Measurements from ENCODE around the gene RPL37A. TPM values are rescaled to one million over a fixed set of nuclear protein-coding genes. Genes with fewer than 3 reads are reported as not detected.
A peak's percentile ranks its signal among the peaks of the same experiment; 100 is the strongest.

RPL37A gene
- total RNA-seq, 4 donors from 2014 or later, result 366 to 1,381 (median 655) TPM

- Histone ChIP-seq H3K4me1 (no peaks in the 10 kb centered on the region), H3K4me3 (no peak overlapping the region)
Measured at GRCh38 chr2:216526939-216527338, 28.3 kb downstream of the RPL37A start.

GRCh38 chr2:216527600-216527999 is 29.0 kb downstream of the RPL37A start:
- H3K36me3 ChIP-seq, result no peaks in the 10 kb centered on the region
- H3K27ac ChIP-seq, result no peak overlapping the region
- no peaks in the 10 kb centered on the region for H3K27me3 ChIP-seq
- H3K4me3 ChIP-seq, result no peak overlapping the region
- TF ChIP-seq CTCF (IDR thresholded peaks at IDR 0.05) (no peak), POLR2A (IDR thresholded peaks at IDR 0.05) (no peak)
- H3K4me1 ChIP-seq, result no peaks in the 10 kb centered on the region
- H3K9me3 ChIP-seq, result no peaks in the 10 kb centered on the region
- DNase-seq, result no peak

More at GRCh38 chr2:216526939-216527338, 28.3 kb downstream of the RPL37A start:
- no peaks in the 10 kb centered on the region for H3K9me3 ChIP-seq
- H3K27ac ChIP-seq, result no peak overlapping the region
- no peak for DNase-seq
- TF ChIP-seq CTCF (IDR thresholded peaks at IDR 0.05), result no peak
- TF ChIP-seq POLR2A (IDR thresholded peaks at IDR 0.05), result no peak
- no peaks in the 10 kb centered on the region for H3K36me3 ChIP-seq
- H3K27me3 ChIP-seq, result no peaks in the 10 kb centered on the region

DNA sequence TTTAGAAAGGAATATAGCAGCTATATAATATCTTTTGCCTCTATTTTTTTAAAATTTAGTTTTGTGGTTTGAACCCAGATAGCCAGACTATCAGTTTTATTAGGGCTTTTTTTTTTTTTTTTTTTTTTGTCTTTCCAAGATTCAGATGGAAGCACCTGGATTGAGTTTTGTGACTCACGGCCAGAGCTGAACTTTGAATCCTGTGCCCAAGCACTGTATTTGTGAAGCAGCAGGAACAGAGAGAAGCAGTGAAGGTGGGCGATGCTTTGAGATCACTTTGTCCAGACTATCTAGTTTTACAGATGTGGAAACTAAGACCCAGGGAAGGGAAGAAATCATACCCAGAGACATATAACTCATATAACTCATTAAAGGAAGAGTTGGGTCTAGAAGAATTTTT is 33.9 kb downstream of the RPL37A start:
- H3K4me1 ChIP-seq, result peaks cover 0 to 10% (median 0%) of the 10 kb centered on the region in 4 donors
- no peaks in the 10 kb centered on the region for H3K9me3 ChIP-seq
- peak in 1 of 3 donors; percentile 52 for DNase-seq
- no peaks in the 10 kb centered on the region for H3K36me3 ChIP-seq
- no peaks in the 10 kb centered on the region for H3K27me3 ChIP-seq
- no peak overlapping the region for H3K4me3 ChIP-seq
- H3K27ac ChIP-seq, result no peak overlapping the region
- TF ChIP-seq POLR2A (IDR thresholded peaks at IDR 0.05) (no peak), CTCF (IDR thresholded peaks at IDR 0.05) (no peak)

- TF ChIP-seq CTCF (IDR thresholded peaks at IDR 0.05), result no peak
- TF ChIP-seq POLR2A (IDR thresholded peaks at IDR 0.05), result no peak
- no peak for DNase-seq
- H3K36me3 ChIP-seq, result no peaks in the 10 kb centered on the region
- no peaks in the 10 kb centered on the region for H3K27me3 ChIP-seq
- H3K4me1 ChIP-seq, result peaks cover 0 to 10% (median 0%) of the 10 kb centered on the region in 4 donors
- H3K9me3 ChIP-seq, result no peaks in the 10 kb centered on the region
- H3K4me3 ChIP-seq, result no peak overlapping the region
- no peak overlapping the region for H3K27ac ChIP-seq
Measured at GRCh38 chr2:216533609-216534008, 35.0 kb downstream of the RPL37A start.

GRCh38 chr2:216534809-216535208 is 36.2 kb downstream of the RPL37A start:
- DNase-seq, result no peak
- Histone ChIP-seq H3K27me3 (no peaks in the 10 kb centered on the region), H3K27ac (peak overlapping the region in 3 of 4 donors; percentile 5 to 66 (median 52)), H3K36me3 (no peaks in the 10 kb centered on the region), H3K4me3 (no peak overlapping the region), H3K4me1 (peaks cover 0 to 16% (median 0%) of the 10 kb centered on the region in 4 donors), H3K9me3 (no peaks in the 10 kb centered on the region)
- TF ChIP-seq POLR2A (IDR thresholded peaks at IDR 0.05) (no peak), CTCF (IDR thresholded peaks at IDR 0.05) (no peak)
